Endothelial cell of umbilical vein (primary cell): ENCODE data around the gene TRERF1. TPM values are rescaled to one million over a fixed set of nuclear protein-coding genes. Genes with fewer than 3 reads are reported as not detected.

Source experiments
- BruUV-seq: library from RNA; stranded (reverse); fragments of 400-500 nt; replicated peaks from 2 replicates; lab custom pipeline; 2021; lab: Mats Ljungman, UMichigan
- CTCF ChIA-PET: fragments of 300-600, 350-600 bp; sonication (Branson Sonifier 250); formaldehyde crosslinking; loops from one replicate; lab custom pipeline; 2021; ENCODE audit warnings: antibody characterized with exemption, inconsistent platforms; lab: Charles Lee
- POLR2A ChIA-PET: fragments of 300-600, 350-600 bp; sonication (Branson Sonifier 250); formaldehyde crosslinking; loops from one replicate; lab custom pipeline; 2021; ENCODE audit warnings: antibody characterized with exemption, inconsistent platforms; lab: Charles Lee
- DNase-seq: peaks from one replicate; pipeline ENCODE4 v3.0.0-alpha.2; 2011; ENCODE audit warnings: low read depth, low spot score
- FAIRE-seq: peaks from 2 replicates; lab custom pipeline; 2011; peaks lifted over from hg19 to GRCh38; lab: Jason Lieb, UNC
- H2AFZ ChIP-seq: 2 replicates; pipeline ENCODE4 v1.6.0; 2012; ENCODE audit warnings: low read depth, low read length, control low read depth, inconsistent platforms
- H3K27ac ChIP-seq: 2 replicates; pipeline ENCODE4 v1.5.1; 2011; ENCODE audit warnings: low read depth, mild to moderate bottlenecking, control low read depth, low read length, moderate library complexity; ENCODE audit not compliant: insufficient read depth
- H3K27me3 ChIP-seq, 2 experiments: 2 replicates each; pipeline versions ENCODE4 v1.6.0 to v1.6.1; 2011; ENCODE audit warnings: low read length in 2 of 2, mixed read lengths in 1 of 2; ENCODE audit not compliant: control insufficient read depth in 2 of 2, insufficient read depth in 2 of 2
- H3K36me3 ChIP-seq, 2 experiments: 2 replicates in 1 of 2; 3 replicates in 1 of 2; pipeline ENCODE4 v1.5.1; 2011; ENCODE audit warnings: low read length in 2 of 2, mild to moderate bottlenecking in 1 of 2, moderate library complexity in 1 of 2; ENCODE audit not compliant: control insufficient read depth in 2 of 2, insufficient read depth in 2 of 2; ENCODE audit errors: extremely low read depth in 1 of 2
- H3K4me1 ChIP-seq: 3 replicates; pipeline ENCODE4 v1.5.1; 2011; ENCODE audit warnings: mild to moderate bottlenecking, low read length; ENCODE audit not compliant: control insufficient read depth, insufficient read depth; ENCODE audit errors: extremely low read depth
- H3K4me2 ChIP-seq: 2 replicates; pipeline ENCODE4 v1.6.1; 2011; ENCODE audit warnings: low read length, control low read depth, mixed read lengths; ENCODE audit not compliant: insufficient read depth
- H3K4me3 ChIP-seq, 3 experiments: fragments of 200-600 bp in 1 of 3; sonication (generic), shearing (Covaris generic) in 1 of 3; replicated peaks in 1 of 3; 2 replicates each; pipeline ENCODE4 v1.5.1; 2011 to 2016; ENCODE audit warnings: control low read depth in 3 of 3, low read length in 3 of 3, mild to moderate bottlenecking in 2 of 3, inconsistent platforms in 1 of 3, low read depth in 1 of 3, moderate library complexity in 1 of 3; ENCODE audit not compliant: insufficient read depth in 1 of 3
- H3K79me2 ChIP-seq: 2 replicates; pipeline ENCODE4 v1.6.0; 2012; ENCODE audit warnings: low read length, inconsistent platforms; ENCODE audit not compliant: control insufficient read depth, insufficient read depth
- H3K9ac ChIP-seq: replicated peaks from 2 replicates; pipeline ENCODE3; 2011; ENCODE audit warnings: low read length, control low read depth; ENCODE audit not compliant: insufficient read depth; ENCODE audit errors: extremely low read depth
- H3K9me1 ChIP-seq: replicated peaks from 3 replicates; pipeline ENCODE4 v1.6.0; 2011; ENCODE audit warnings: mild to moderate bottlenecking, low read length; ENCODE audit not compliant: control insufficient read depth, insufficient read depth; ENCODE audit errors: extremely low read depth
- H3K9me3 ChIP-seq: replicated peaks from 2 replicates; pipeline ENCODE4 v1.5.1; 2012; ENCODE audit warnings: low read length, inconsistent platforms; ENCODE audit not compliant: control insufficient read depth, insufficient read depth
- H4K20me1 ChIP-seq: replicated peaks from 2 replicates; pipeline ENCODE3; 2011; ENCODE audit warnings: mild to moderate bottlenecking, low read length; ENCODE audit not compliant: control insufficient read depth, insufficient read depth; ENCODE audit errors: extremely low read depth
- FOS ChIP-seq: IDR thresholded peaks from 2 replicates; pipeline ENCODE4 v1.6.1; 2011; ENCODE audit warnings: mild to moderate bottlenecking, low read length, moderate library complexity, borderline replicate concordance; ENCODE audit not compliant: insufficient read depth
- GATA2 ChIP-seq: IDR thresholded peaks from 2 replicates; pipeline ENCODE4 v1.7.0; 2011; ENCODE audit warnings: low read depth, mild to moderate bottlenecking, moderate library complexity, mixed read lengths, low read length; ENCODE audit not compliant: insufficient read length, insufficient read depth
- JUN ChIP-seq: IDR thresholded peaks from 2 replicates; pipeline ENCODE4 v1.6.1; 2011; ENCODE audit warnings: borderline replicate concordance, low read depth; ENCODE audit not compliant: insufficient read length, insufficient read depth
- MYC ChIP-seq: IDR thresholded peaks from one replicate; pipeline ENCODE4 v1.6.1; 2011; ENCODE audit warnings: mild to moderate bottlenecking, low read depth, low read length
- POLR2A ChIP-seq: IDR thresholded peaks from 2 replicates; pipeline ENCODE4 v1.6.1; 2012; ENCODE audit warnings: low read depth, mild to moderate bottlenecking, control low read depth, low read length
- POLR2AphosphoS5 ChIP-seq: IDR thresholded peaks from 2 replicates; pipeline ENCODE4 v1.6.1; 2012; ENCODE audit warnings: low read depth, mild to moderate bottlenecking, control low read depth, low read length, moderate library complexity; ENCODE audit not compliant: insufficient read depth
- dilution Hi-C: fragments of 300-500 bp; cut with MboI; formaldehyde crosslinking; loops from one replicate; pipeline ENCODE4 v1.15.0; 2019; ENCODE audit warnings: low sequenced_read_pairs; ENCODE audit not compliant: extremely low pct_ligation_motif_present
- intact Hi-C: fragments of 100-400 bp; cut with micrococcal nuclease; formaldehyde crosslinking; loops from one replicate; pipeline ENCODE4 v1.10.0; 2022
- polyA plus RNA-seq, 4 experiments: library from polyadenylated mRNA; depleted of rRNA in 3 of 4; stranded (reverse) in 3 of 4; unstranded in 1 of 4; fragments of >200 nt; gene quantifications; 2 replicates each; pipeline versions ENCODE4 v1.2.1 to v1.2.3, GENCODE V29; 2011 to 2012; ENCODE audit warnings: missing spikeins in 1 of 4
- total RNA-seq: library from RNA; stranded (reverse); gene quantifications from 2 replicates; pipeline ENCODE4 v1.2.3, GENCODE V29; 2021

Gene TRERF1
- total and polyA plus RNA-seq, 2 donors (not counting 3 experiments of a cell fraction or from before 2014, with no cell fraction given), result 0.73 to 5.5 TPM

- ChIA-PET CTCF (interaction anchor here (0.6 to 1.9 kb wide), 5 partner anchors 11 to 143 kb away, joined by 3 to 5 read pairs (median 5); no protein-coding TSS in a partner anchor), POLR2A (no interaction called here)
- Histone ChIP-seq H3K27ac (no peak overlapping the region), H3K9me1 (no peaks in the 10 kb centered on the region), H4K20me1 (no peaks in the 10 kb centered on the region), H3K27me3 (no peaks in the 10 kb centered on the region), H3K79me2 (no peaks in the 10 kb centered on the region), H3K9ac (no peak overlapping the region), H3K4me3 (no peak overlapping the region), H2AFZ (peak overlapping the region; percentile 70), H3K36me3 (no peaks in the 10 kb centered on the region), H3K4me1 (peaks cover 8% of the 10 kb centered on the region), H3K9me3 (no peaks in the 10 kb centered on the region), H3K4me2 (no peak overlapping the region)
- BruUV-seq, result no TSS peak
- intact Hi-C loops, result no loop called here
- no peak for DNase-seq
- dilution Hi-C loops, result no loop called here
- FAIRE-seq, result no peak
- TF ChIP-seq POLR2AphosphoS5 (no peak), MYC (no peak), JUN (no peak), GATA2 (no peak), POLR2A (no peak)
Measured at GRCh38 chr6:42405021-42405420, 46.7 kb downstream of the TRERF1 start.

GRCh38 chr6:42404484-42404883 lies 47.2 kb downstream of the TRERF1 start:
- Histone ChIP-seq H3K9ac (no peak overlapping the region), H3K4me3 (no peak overlapping the region), H2AFZ (peak overlapping the region; percentile 70), H3K79me2 (no peaks in the 10 kb centered on the region), H3K27me3 (no peaks in the 10 kb centered on the region), H3K9me1 (no peaks in the 10 kb centered on the region), H3K9me3 (no peaks in the 10 kb centered on the region), H3K4me2 (no peak overlapping the region), H3K4me1 (peaks cover 8% of the 10 kb centered on the region), H4K20me1 (no peaks in the 10 kb centered on the region), H3K36me3 (no peaks in the 10 kb centered on the region), H3K27ac (no peak overlapping the region)
- intact Hi-C loops, result no loop called here
- peak; percentile 21 for TF ChIP-seq FOS
- TF ChIP-seq MYC, result no peak
- dilution Hi-C loops, result no loop called here
- POLR2A ChIA-PET, result no interaction called here
- peak; percentile 17 for DNase-seq
- BruUV-seq, result no TSS peak
- CTCF ChIA-PET, result interaction anchor here (0.6 to 1.9 kb wide), 7 partner anchors 11 to 174 kb away, joined by 3 to 5 read pairs (median 4); no protein-coding TSS in a partner anchor
- FAIRE-seq, result peak; percentile 54
